BJ (cell line): ENCODE results near the gene TNK2. TPM values are rescaled to one million over a fixed set of nuclear protein-coding genes. Genes with fewer than 3 reads are reported as not detected.

ENCODE experiments used
- CTCF ChIA-PET: fragments of 350-600 bp; formaldehyde crosslinking; extraction: SDS; loops from one replicate; lab custom pipeline; 2021; ENCODE audit warnings: antibody characterized with exemption, inconsistent platforms; lab: Yijun Ruan, JAX
- POLR2A ChIA-PET: fragments of 300-600 bp; sonication (Branson Sonifier 250); formaldehyde crosslinking; extraction: SDS; loops from one replicate; lab custom pipeline; 2021; ENCODE audit warnings: antibody characterized with exemption; lab: Charles Lee
- DNase-seq: peaks from one replicate; pipeline ENCODE4 v3.0.0-alpha.2; 2011; ENCODE audit warnings: low read depth
- H3K27me3 ChIP-seq: 2 replicates; pipeline ENCODE4 v1.6.0; 2011; ENCODE audit warnings: low read length; ENCODE audit not compliant: control insufficient read depth, insufficient read depth
- H3K36me3 ChIP-seq: 2 replicates; pipeline ENCODE4 v1.5.1; 2011; ENCODE audit warnings: low read length; ENCODE audit not compliant: control insufficient read depth, insufficient read depth
- H3K4me3 ChIP-seq: 2 replicates; pipeline ENCODE4 v1.5.1; 2011; ENCODE audit warnings: low read depth, mild to moderate bottlenecking, control low read depth, low read length
- CTCF ChIP-seq: IDR thresholded peaks from 2 replicates; pipeline ENCODE4 v1.5.1; 2011; ENCODE audit warnings: low read depth, mild to moderate bottlenecking, control low read depth, inconsistent platforms, low read length, moderate library complexity; ENCODE audit not compliant: insufficient read depth
- polyA plus RNA-seq: library from polyadenylated mRNA; depleted of rRNA; stranded (reverse); fragments of >200 nt; gene quantifications from 2 replicates; pipeline ENCODE4 v1.2.3, GENCODE V29; 2011

The TNK2 gene
- polyA plus RNA-seq, 1 experiment, result 6.3 TPM

- CTCF ChIA-PET, result interaction anchor here (1.3 to 3.7 kb wide), 2 partner anchors 14 to 70 kb away, joined by 4 to 12 read pairs; no protein-coding TSS in a partner anchor
- no peak overlapping the region for H3K4me3 ChIP-seq
- no peak for DNase-seq
Measured at GRCh38 chr3:195844671-195845218, 63.6 kb downstream of the TNK2 start.

GRCh38 chr3:195839260-195840010 lies 68.9 kb downstream of the TNK2 start:
- TF ChIP-seq CTCF, result no peak
- CTCF ChIA-PET, result interaction anchor here (0.5 to 5.4 kb wide), 2 partner anchors 11 to 160 kb away, joined by 3 to 41 read pairs; no protein-coding TSS in a partner anchor
- Histone ChIP-seq H3K4me3 (no peak overlapping the region), H3K36me3 (no peaks in the 10 kb centered on the region), H3K27me3 (peaks cover 9% of the 10 kb centered on the region)
- DNase-seq, result no peak
- POLR2A ChIA-PET, result no interaction called here

More at GRCh38 chr3:195844671-195845218, 63.6 kb downstream of the TNK2 start:
- Histone ChIP-seq H3K27me3 (peaks cover 1% of the 10 kb centered on the region; the same call in 1 of the 2 replicates), H3K36me3 (no peaks in the 10 kb centered on the region)
- no peak for TF ChIP-seq CTCF
- POLR2A ChIA-PET, result no interaction called here

- DNase-seq, result no peak
- POLR2A ChIA-PET, result no interaction called here
- TF ChIP-seq CTCF, result no peak
- Histone ChIP-seq H3K36me3 (no peaks in the 10 kb centered on the region), H3K4me3 (no peak overlapping the region), H3K27me3 (peaks cover 9% of the 10 kb centered on the region)
- CTCF ChIA-PET, result interaction anchor here (5.4 kb wide), 1 partner anchor 12 kb away, joined by 41 read pairs; no protein-coding TSS in a partner anchor
Measured at GRCh38 chr3:195838714-195839113, 69.6 kb downstream of the TNK2 start.

GRCh38 chr3:195836476-195837135 lies 71.7 kb downstream of the TNK2 start:
- no peak for DNase-seq
- POLR2A ChIA-PET, result no interaction called here
- Histone ChIP-seq H3K4me3 (no peak overlapping the region), H3K27me3 (peaks cover 9% of the 10 kb centered on the region), H3K36me3 (no peaks in the 10 kb centered on the region)
- CTCF ChIA-PET, result interaction anchor here (1.0 to 1.7 kb wide), 3 partner anchors 13 to 20 kb away, joined by 3 to 7 read pairs (median 3); no protein-coding TSS in a partner anchor
- no peak for TF ChIP-seq CTCF

- no peaks in the 10 kb centered on the region for H3K36me3 ChIP-seq
- no peak overlapping the region for H3K4me3 ChIP-seq
- no peak for TF ChIP-seq CTCF
- POLR2A ChIA-PET, result no interaction called here
- CTCF ChIA-PET, result interaction anchor here (1.0 to 1.7 kb wide), 3 partner anchors 15 to 21 kb away, joined by 3 to 4 read pairs (median 3); no protein-coding TSS in a partner anchor
- peaks cover 9% of the 10 kb centered on the region for H3K27me3 ChIP-seq
- no peak for DNase-seq
Measured at GRCh38 chr3:195835791-195836190, 72.6 kb downstream of the TNK2 start.
